Measurements from ENCODE around the gene HDAC9.

- TF ChIP-seq EZH2phosphoT487 (IDR thresholded peaks at IDR 0.05; ENCODE audit: borderline replicate concordance, low read depth) = no peak
- no peak for TF ChIP-seq CTCF (IDR thresholded peaks at IDR 0.05)
- no peak for TF ChIP-seq FOXM1 (IDR thresholded peaks at IDR 0.05; ENCODE audit: low read depth)
- no peak for TF ChIP-seq RCOR1 (IDR thresholded peaks at IDR 0.05; ENCODE audit: low read length)
- TF ChIP-seq EP300 (IDR thresholded peaks at IDR 0.05; ENCODE audit: borderline replicate concordance in 1 of 2, low read depth in 1 of 2, low read length in 1 of 2) = no peak
- TF ChIP-seq YY1 (IDR thresholded peaks at IDR 0.05; ENCODE audit: low read depth) = no peak
- no peak for TF ChIP-seq USF2 (IDR thresholded peaks at IDR 0.05; ENCODE audit: borderline replicate concordance, low read depth, low read length)
- TF ChIP-seq RAD21 (IDR thresholded peaks at IDR 0.05; ENCODE audit: low read length) = no peak
- TF ChIP-seq FOXJ3 (CRISPR knock-in tag; IDR thresholded peaks at IDR 0.05) = no peak
- TF ChIP-seq CHD2 (IDR thresholded peaks at IDR 0.05; ENCODE audit: low read length, partially characterized antibody) = no peak
- no peak for TF ChIP-seq POLR2AphosphoS5 (IDR thresholded peaks at IDR 0.05; ENCODE audit: low read depth, low read length)
- no peak for TF ChIP-seq REST (IDR thresholded peaks at IDR 0.05; ENCODE audit: low read depth, low read length)
These were observed 470.1 kb downstream of the HDAC9 start for GRCh38 chr7:18965657-18966056.

Measured in SK-N-SH (cell line).